SK-N-MC (cell line): ENCODE measurements around the gene KRTAP10-3.

Experiments
- DNase-seq: peaks from one replicate; pipeline ENCODE4 v3.0.0-alpha.2; 2011; ENCODE audit warnings: low read depth, low spot score
- H3K27ac ChIP-seq: fragments of 200-600 bp; sonication (generic); 2 replicates; pipeline ENCODE4 v1.5.1; 2016; ENCODE audit warnings: mixed run types
- H3K36me3 ChIP-seq: fragments of 200-600 bp; sonication (generic); 2 replicates; pipeline ENCODE4 v1.6.1; 2017; ENCODE audit warnings: antibody characterized with exemption, low read length, mixed read lengths; ENCODE audit not compliant: insufficient read depth
- H3K4me3 ChIP-seq: fragments of 200-600 bp; sonication (generic); 2 replicates; pipeline ENCODE4 v1.5.1; 2016
- H3K9ac ChIP-seq: fragments of 200-600 bp; sonication (generic); 2 replicates; pipeline ENCODE4 v1.8.0; 2017; ENCODE audit warnings: mixed run types, mixed read lengths; ENCODE audit not compliant: insufficient read length
- H3K9me3 ChIP-seq: fragments of 200-600 bp; sonication (generic); 2 replicates; pipeline ENCODE4 v1.6.1; 2017; ENCODE audit warnings: low read depth, mild to moderate bottlenecking, antibody characterized with exemption, low read length, moderate library complexity, mixed read lengths
- EZH2 ChIP-seq: fragments of 200-600 bp; sonication (generic); IDR thresholded peaks from one replicate; pipeline ENCODE4 v1.6.1; 2017; ENCODE audit warnings: antibody characterized with exemption
- FOXP2 ChIP-seq: optimal IDR thresholded peaks from 2 replicates; pipeline ENCODE3; 2011; ENCODE audit warnings: mild to moderate bottlenecking, moderate library complexity; ENCODE audit not compliant: insufficient read depth; ENCODE audit errors: extremely low read length, control extremely low read depth
- POLR2AphosphoS5 ChIP-seq: IDR thresholded peaks from 2 replicates; pipeline ENCODE4 v1.6.1; 2012; ENCODE audit warnings: mild to moderate bottlenecking, low read depth, low read length, borderline replicate concordance

Gene KRTAP10-3

GRCh38 chr21:44542716-44543115 lies 15.9 kb downstream of the KRTAP10-3 start:
- no peak for TF ChIP-seq POLR2AphosphoS5
- no peak for TF ChIP-seq EZH2
- no peak for TF ChIP-seq FOXP2
- H3K9me3 ChIP-seq: peaks cover 3% of the 10 kb centered on the region; the same call in 1 of the 2 replicates
- DNase-seq: no peak

GRCh38 chr21:44540741-44541288 lies 17.8 kb downstream of the KRTAP10-3 start:
- Histone ChIP-seq H3K27ac (no peak overlapping the region), H3K36me3 (0 out of 2 replicates have a peak, but pooled peaks cover 4% of the 10 kb centered on the region), H3K9me3 (no peaks in the 10 kb centered on the region), H3K4me3 (no peak overlapping the region), H3K9ac (no peak overlapping the region)
- no peak for DNase-seq
- TF ChIP-seq FOXP2 (no peak), POLR2AphosphoS5 (no peak), EZH2 (no peak)

More at GRCh38 chr21:44542716-44543115, 15.9 kb downstream of the KRTAP10-3 start:
- Histone ChIP-seq H3K4me3 (no peak overlapping the region), H3K27ac (no peak overlapping the region), H3K36me3 (0 out of 2 replicates have a peak, but pooled peaks cover 4% of the 10 kb centered on the region), H3K9ac (no peak overlapping the region)

- TF ChIP-seq FOXP2 (no peak), POLR2AphosphoS5 (no peak), EZH2 (no peak)
- no peaks in the 10 kb centered on the region for H3K9me3 ChIP-seq
- no peak within 1 kb of the TSS for H3K27ac ChIP-seq
- DNase-seq: no peak
- no peak within 1 kb of the TSS for H3K4me3 ChIP-seq
- H3K9ac ChIP-seq: no peak within 1 kb of the TSS
- peaks cover 4% of the 10 kb centered on the region; the same call in 1 of the 2 replicates for H3K36me3 ChIP-seq
Observed at GRCh38 chr21:44539991-44540666, 18.5 kb downstream of the KRTAP10-3 start, which contains the start of gene KRTAP10-1. TSS of gene KRTAP10-1 (minus strand) at chr21:44540195. CDS start at chr21:44540150, 45 bp downstream.

GRCh38 chr21:44539046-44539445 lies 19.5 kb downstream of the KRTAP10-3 start:
- no peak overlapping the region for H3K27ac ChIP-seq
- no peak for DNase-seq
- H3K9ac ChIP-seq: no peak overlapping the region
- peaks cover 7% of the 10 kb centered on the region; the same call in 1 of the 2 replicates for H3K36me3 ChIP-seq
- H3K9me3 ChIP-seq: no peaks in the 10 kb centered on the region
- no peak for TF ChIP-seq EZH2
- no peak for TF ChIP-seq POLR2AphosphoS5
- TF ChIP-seq FOXP2: no peak
- no peak overlapping the region for H3K4me3 ChIP-seq

- TF ChIP-seq POLR2AphosphoS5 (no peak), FOXP2 (no peak), EZH2 (no peak)
- H3K9me3 ChIP-seq: no peaks in the 10 kb centered on the region
- H3K9ac ChIP-seq: no peak overlapping the region
- H3K4me3 ChIP-seq: no peak overlapping the region
- H3K36me3 ChIP-seq: peaks cover 4% of the 10 kb centered on the region; the same call in 1 of the 2 replicates
- H3K27ac ChIP-seq: no peak overlapping the region
- DNase-seq: no peak
Observed at GRCh38 chr21:44537930-44538911, 20.4 kb downstream of the KRTAP10-3 start.

- Histone ChIP-seq H3K36me3 (peaks cover 9% of the 10 kb centered on the region; the same call in 1 of the 2 replicates), H3K4me3 (no peak overlapping the region), H3K27ac (no peak overlapping the region), H3K9me3 (no peaks in the 10 kb centered on the region), H3K9ac (no peak overlapping the region)
- no peak for DNase-seq
- TF ChIP-seq FOXP2 (no peak), EZH2 (no peak), POLR2AphosphoS5 (no peak)
Observed at GRCh38 chr21:44535963-44536362, 22.6 kb downstream of the KRTAP10-3 start.

- Histone ChIP-seq H3K4me3 (no peak overlapping the region), H3K36me3 (peaks cover 9% of the 10 kb centered on the region; the same call in 1 of the 2 replicates), H3K27ac (no peak overlapping the region), H3K9me3 (no peaks in the 10 kb centered on the region), H3K9ac (no peak overlapping the region)
- DNase-seq: no peak
- TF ChIP-seq FOXP2 (no peak), POLR2AphosphoS5 (no peak), EZH2 (no peak)
Observed at GRCh38 chr21:44534688-44535087, 23.9 kb downstream of the KRTAP10-3 start.
